Measurements from ENCODE around the gene FAM204A. TPM values are rescaled to one million over a fixed set of nuclear protein-coding genes. Genes with fewer than 3 reads are reported as not detected.

The FAM204A gene
- total and polyA plus RNA-seq, 2 of the 13 experiments (the other 11 are each of a cell fraction or from before 2014, with no cell fraction given) = 9.2 to 61.0 TPM

DNA sequence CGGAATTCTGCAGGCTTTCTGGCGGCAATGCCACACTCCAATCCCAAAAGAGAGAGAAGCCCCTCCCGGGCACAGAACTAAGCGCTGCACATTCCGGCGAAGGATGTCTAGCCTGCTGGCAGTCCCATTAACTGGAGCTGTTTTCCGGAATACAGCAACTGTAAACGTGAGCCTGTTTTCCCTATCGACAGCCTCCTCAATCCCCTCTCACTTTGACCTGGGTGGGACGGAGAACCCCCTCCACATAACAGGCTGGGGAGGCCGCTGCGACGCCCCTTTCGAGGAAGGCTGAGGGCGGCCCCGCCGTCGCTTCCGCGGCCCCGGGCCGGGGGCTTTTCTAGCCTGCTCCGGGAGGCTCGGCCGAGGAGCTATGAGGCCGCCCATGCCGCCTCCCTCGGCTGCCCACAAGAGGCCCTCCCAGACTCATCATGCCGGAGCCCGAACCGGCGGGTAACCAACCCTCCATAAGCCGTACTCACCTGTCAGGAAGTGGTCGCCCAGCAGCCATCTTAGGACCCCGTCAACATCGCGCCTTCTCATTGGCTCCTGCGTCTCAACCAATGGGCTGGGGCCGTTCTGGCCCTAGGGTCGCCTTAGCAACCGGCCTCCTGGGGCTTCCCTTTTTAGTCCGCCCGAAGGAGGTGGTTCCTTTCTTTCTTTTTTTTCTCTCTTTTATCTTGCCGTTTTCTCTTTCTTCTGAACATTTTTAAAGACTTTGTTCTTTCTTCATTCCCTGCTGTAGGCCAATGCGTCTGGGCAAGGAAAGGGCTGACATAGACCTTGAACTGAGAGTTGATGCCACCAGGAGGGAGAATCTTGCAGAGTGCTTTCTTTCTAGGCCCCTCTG lies at the start of gene FAM204A (continued):
- peak; percentile 56 for TF ChIP-seq ZNF770 (CRISPR knock-in tag; IDR thresholded peaks at IDR 0.05)
- no peak for TF ChIP-seq ZNF264 (CRISPR knock-in tag; IDR thresholded peaks at IDR 0.05)
- TF ChIP-seq ZUFSP (CRISPR knock-in tag; IDR thresholded peaks at IDR 0.05; ENCODE audit: borderline replicate concordance) = no peak
- no peak for TF ChIP-seq GATA4 (IDR thresholded peaks at IDR 0.05; ENCODE audit: borderline replicate concordance, low read depth)
- TF ChIP-seq, protein P1, sequence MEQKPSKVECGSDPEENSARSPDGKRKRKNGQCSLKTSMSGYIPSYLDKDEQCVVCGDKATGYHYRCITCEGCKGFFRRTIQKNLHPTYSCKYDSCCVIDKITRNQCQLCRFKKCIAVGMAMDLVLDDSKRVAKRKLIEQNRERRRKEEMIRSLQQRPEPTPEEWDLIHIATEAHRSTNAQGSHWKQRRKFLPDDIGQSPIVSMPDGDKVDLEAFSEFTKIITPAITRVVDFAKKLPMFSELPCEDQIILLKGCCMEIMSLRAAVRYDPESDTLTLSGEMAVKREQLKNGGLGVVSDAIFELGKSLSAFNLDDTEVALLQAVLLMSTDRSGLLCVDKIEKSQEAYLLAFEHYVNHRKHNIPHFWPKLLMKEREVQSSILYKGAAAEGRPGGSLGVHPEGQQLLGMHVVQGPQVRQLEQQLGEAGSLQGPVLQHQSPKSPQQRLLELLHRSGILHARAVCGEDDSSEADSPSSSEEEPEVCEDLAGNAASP (CRISPR knock-in tag; IDR thresholded peaks at IDR 0.05; ENCODE audit: borderline replicate concordance) = no peak
- TF ChIP-seq SPEN (CRISPR knock-in tag; IDR thresholded peaks at IDR 0.05; ENCODE audit: low read depth) = peak; percentile 75
- TF ChIP-seq ZNF552 (CRISPR knock-in tag; IDR thresholded peaks at IDR 0.05; ENCODE audit: borderline replicate concordance) = no peak
- TF ChIP-seq, protein P2, sequence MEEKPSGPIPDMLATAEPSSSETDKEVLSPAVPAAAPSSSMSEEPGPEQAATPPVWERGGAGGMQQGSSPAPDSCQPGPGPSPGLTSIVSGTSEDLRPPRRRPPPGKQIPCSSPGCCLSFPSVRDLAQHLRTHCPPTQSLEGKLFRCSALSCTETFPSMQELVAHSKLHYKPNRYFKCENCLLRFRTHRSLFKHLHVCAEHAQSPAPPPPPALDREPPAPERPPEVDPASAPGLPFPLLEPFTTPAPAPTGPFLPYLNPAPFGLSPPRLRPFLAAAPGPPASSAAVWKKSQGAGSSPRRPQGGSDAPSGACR (CRISPR knock-in tag; IDR thresholded peaks at IDR 0.05) = peak; percentile 43; the same call in 1 of the 2 replicates
- no peak for TF ChIP-seq ZNF446 (CRISPR knock-in tag; IDR thresholded peaks at IDR 0.05)
- no peak for TF ChIP-seq ZNF570 (CRISPR knock-in tag; IDR thresholded peaks at IDR 0.05; ENCODE audit: borderline replicate concordance)
- no peak for TF ChIP-seq ZNF205 (CRISPR knock-in tag; IDR thresholded peaks at IDR 0.05)
- TF ChIP-seq HOXA3 (CRISPR knock-in tag; IDR thresholded peaks at IDR 0.05) = peak; percentile 89
- TF ChIP-seq PRPF4 (IDR thresholded peaks at IDR 0.05; ENCODE audit: low read depth, low read length, poor library complexity, severe bottlenecking) = no peak
- peak; percentile 65; the same call in 1 of the 2 replicates for TF ChIP-seq KDM5B (CRISPR knock-in tag; IDR thresholded peaks at IDR 0.05; ENCODE audit: borderline replicate concordance)
- no peak for TF ChIP-seq ZFP36L2 (CRISPR knock-in tag; IDR thresholded peaks at IDR 0.05)
- TF ChIP-seq POGZ (CRISPR knock-in tag; IDR thresholded peaks at IDR 0.05) = no peak; the same call in 1 of the 2 replicates
- TF ChIP-seq, protein P3, sequence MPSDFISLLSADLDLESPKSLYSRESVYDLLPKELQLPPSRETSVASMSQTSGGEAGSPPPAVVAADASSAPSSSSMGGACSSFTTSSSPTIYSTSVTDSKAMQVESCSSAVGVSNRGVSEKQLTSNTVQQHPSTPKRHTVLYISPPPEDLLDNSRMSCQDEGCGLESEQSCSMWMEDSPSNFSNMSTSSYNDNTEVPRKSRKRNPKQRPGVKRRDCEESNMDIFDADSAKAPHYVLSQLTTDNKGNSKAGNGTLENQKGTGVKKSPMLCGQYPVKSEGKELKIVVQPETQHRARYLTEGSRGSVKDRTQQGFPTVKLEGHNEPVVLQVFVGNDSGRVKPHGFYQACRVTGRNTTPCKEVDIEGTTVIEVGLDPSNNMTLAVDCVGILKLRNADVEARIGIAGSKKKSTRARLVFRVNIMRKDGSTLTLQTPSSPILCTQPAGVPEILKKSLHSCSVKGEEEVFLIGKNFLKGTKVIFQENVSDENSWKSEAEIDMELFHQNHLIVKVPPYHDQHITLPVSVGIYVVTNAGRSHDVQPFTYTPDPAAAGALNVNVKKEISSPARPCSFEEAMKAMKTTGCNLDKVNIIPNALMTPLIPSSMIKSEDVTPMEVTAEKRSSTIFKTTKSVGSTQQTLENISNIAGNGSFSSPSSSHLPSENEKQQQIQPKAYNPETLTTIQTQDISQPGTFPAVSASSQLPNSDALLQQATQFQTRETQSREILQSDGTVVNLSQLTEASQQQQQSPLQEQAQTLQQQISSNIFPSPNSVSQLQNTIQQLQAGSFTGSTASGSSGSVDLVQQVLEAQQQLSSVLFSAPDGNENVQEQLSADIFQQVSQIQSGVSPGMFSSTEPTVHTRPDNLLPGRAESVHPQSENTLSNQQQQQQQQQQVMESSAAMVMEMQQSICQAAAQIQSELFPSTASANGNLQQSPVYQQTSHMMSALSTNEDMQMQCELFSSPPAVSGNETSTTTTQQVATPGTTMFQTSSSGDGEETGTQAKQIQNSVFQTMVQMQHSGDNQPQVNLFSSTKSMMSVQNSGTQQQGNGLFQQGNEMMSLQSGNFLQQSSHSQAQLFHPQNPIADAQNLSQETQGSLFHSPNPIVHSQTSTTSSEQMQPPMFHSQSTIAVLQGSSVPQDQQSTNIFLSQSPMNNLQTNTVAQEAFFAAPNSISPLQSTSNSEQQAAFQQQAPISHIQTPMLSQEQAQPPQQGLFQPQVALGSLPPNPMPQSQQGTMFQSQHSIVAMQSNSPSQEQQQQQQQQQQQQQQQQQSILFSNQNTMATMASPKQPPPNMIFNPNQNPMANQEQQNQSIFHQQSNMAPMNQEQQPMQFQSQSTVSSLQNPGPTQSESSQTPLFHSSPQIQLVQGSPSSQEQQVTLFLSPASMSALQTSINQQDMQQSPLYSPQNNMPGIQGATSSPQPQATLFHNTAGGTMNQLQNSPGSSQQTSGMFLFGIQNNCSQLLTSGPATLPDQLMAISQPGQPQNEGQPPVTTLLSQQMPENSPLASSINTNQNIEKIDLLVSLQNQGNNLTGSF (CRISPR knock-in tag; IDR thresholded peaks at IDR 0.05) = no peak
